NCI-H2081 (cell line): ENCODE results near the gene ZBTB20.

ENCODE experiments used
- DNase-seq, 2 experiments: peaks; one replicate each; lab custom pipeline; 2025; lab: John Stamatoyannopoulos, UW

Gene ZBTB20

DNA sequence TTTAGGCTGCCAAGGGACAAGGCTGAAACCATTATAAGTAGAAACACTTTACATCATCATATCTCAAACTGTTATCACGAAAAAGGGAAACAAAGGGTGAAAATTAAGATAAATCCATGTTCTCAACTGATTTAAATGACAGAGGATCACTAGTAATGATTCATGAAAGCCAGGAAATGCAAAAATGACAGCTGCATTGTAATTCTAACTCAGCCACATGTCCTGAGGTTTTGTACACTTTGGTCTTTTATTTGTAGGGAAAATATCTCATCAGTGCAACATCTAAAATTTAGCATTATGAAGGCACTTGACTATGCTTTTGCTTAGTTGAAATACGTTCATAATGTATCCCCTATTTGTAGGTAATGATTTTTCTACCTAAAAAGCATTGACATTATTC lies 473.6 kb downstream of the ZBTB20 start:
- DNase-seq = no peak

DNA sequence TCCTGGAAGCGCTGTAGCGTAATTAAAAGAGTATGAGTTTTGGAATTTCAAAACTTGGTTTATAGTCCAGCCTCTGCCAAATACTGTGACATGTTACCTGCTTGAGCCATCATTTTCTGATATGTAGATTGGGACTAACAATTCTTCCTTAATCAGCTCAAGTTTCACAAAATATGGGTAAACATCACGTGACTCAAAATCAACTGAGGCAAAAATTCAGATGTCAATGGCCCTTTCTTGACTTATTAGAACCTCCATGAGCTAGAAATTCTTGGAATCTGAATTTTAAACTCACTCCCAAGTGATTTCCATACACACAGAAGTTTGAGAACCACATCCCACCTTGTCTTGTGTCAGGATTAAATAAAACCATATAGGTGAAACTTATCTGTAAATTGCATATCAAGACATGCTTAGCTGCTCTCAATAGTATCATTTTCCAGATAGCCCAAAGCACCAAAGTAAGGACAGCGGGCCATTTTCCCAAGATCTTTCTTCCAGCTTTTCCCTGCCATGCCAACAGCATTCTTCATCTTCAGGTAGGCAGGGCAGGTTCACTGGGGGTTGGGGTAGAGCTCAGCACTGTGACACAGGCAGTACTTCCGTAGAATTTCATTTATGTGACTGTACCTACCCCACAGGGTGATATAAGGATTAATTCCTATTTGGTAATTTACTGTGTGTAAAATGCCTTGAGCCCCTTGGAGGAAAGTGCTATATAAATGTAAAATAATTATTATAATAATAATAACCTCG lies 474.2 kb downstream of the ZBTB20 start:
- no peak for DNase-seq

DNA sequence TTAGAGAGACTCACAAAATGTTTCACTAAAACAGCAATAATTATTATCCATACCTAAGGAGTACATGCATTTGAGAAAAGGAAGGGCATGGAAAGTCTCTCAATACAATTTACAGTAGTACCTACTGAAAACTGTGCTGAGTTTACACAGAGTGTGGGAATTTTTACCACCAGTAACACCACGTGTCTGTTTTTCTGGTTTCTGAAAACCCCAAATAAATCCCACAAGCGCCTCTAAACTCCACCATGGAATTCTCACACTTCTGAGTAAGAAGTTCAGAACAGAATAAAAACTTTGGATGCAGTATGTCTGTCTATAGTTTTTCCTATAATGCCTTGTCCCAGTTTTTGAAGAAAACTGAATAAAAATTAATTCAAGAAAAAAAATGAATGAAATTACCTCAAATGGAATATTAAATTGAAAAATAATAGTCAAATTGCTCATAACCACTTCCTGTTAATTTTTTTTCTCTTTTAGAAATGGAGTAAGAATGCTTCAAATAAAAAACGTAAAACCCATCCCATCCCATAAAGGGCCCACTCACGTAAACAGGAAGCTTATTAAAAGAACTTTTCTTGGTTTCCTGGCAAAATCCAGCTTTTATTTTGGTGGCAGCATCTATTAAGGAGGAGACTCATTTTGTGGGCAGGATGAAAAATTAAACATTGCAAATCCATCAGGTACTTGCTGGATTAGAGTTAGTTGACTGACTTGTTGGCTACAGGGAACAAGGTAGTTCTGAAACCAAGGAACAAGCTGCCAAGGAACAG lies 475.2 kb downstream of the ZBTB20 start:
- DNase-seq = no peak

- no peak for DNase-seq
Measured at GRCh38 chr3:114669614-114670013, 477.5 kb downstream of the ZBTB20 start.

DNA sequence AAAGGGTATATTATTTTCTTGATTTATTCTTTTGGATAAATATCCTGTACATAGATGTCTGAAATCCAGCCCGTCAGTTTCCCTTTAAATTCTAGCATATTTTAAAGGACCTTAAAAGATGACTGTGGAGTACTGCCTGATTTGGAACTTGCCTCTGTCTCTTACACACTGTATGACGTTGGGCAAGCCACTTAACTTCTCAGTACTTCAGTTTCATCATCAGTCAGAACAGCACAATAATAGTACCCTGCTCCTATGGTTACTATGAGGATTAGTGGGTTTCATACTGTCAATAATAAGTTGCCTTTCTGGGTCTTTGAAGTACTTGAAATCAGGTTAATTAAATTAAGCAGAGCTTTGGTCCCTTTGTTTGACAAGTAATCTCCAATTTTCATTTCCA lies 479.0 kb downstream of the ZBTB20 start:
- DNase-seq = no peak

- DNase-seq = no peak
Measured at GRCh38 chr3:114666623-114667022, 480.5 kb downstream of the ZBTB20 start.

GRCh38 chr3:114664006-114664405 lies 483.1 kb downstream of the ZBTB20 start:
- no peak for DNase-seq

- no peak for DNase-seq
Measured at GRCh38 chr3:114660808-114661207, 486.3 kb downstream of the ZBTB20 start.

DNA sequence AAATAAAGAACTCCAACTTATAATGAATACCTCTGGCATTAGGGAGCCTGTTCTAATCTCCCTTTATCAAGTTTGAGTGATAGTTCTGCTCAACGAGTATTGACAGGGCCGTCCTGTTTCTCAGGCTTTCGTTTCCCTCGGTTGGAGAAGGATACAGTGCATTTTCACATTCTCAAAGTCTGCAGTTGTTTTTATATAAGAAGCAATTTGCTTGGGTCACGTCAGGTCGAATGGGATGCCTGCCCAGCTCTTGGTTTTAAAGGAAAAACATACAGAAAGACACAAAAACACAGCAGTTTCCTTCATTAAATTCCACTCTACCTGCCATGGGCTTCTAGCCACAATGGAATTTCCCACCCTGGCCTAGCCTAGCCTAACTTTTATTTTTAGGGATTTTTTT lies 487.0 kb downstream of the ZBTB20 start:
- no peak for DNase-seq

DNA sequence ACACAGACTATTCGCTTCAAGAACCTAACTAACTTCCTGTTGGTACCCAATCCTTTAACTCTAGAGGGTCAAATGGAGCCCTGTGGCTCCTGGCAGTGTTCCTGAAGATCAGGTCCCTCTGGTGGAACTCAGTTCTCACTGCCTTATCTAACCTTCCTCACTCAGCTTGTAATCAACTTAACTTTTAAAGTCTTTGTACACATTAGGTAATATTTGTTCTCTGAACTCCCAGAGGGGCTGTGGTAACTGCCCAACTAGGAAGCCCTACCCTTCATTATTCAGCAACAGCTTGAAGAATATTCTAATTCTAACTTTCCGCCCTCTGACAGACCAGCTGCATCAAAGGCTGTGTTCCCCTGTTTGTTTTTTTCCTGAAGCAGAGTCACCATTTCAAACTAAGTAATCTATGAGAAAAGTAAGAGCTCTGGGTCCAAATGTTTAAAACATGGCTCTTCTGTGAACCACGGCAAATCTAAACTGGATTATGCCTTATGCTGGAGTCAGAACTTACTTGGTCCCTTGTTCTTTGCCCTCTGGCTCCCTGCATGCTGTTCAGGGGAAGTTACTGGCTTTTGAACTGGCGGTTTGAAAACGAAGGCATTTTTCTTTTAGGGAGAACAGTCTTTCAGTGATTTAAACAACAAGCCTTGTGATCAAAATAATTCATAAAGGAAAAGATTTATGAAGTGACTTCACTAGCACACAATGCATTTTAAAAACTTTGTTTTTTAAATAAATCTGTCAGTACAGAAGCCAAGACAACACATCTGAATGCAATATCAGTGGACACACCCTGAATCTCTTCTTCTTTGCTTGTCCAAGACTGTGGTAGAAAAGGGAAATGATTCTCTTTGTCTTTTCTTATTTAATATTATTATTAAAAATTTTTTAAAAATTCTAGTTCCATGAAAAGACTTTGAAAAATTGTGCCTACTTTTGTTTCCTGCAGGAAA lies 487.7 kb downstream of the ZBTB20 start:
- DNase-seq = no peak

GRCh38 chr3:114651555-114651954 lies 495.5 kb downstream of the ZBTB20 start:
- no peak for DNase-seq

DNA sequence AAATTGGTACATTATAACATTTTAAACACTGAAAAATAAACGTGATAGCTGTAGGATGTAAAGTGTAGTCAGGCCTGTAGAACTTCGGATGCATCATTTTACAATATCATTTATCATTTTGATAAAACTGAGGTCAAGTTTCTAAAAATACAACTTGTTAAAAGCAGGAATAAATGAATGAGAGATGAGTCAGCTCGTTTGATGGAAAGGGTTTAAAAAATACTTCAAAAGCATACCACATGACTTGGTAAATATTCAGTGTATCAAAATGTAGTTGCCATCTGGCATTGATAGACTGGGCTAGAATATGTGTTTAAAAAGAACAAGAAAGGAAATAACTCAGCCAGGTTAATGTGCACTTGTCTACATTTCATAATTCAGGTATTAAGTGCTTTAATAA lies 496.3 kb downstream of the ZBTB20 start:
- DNase-seq = no peak

- DNase-seq = no peak
Measured at GRCh38 chr3:114649331-114649730, 497.8 kb downstream of the ZBTB20 start.

DNA sequence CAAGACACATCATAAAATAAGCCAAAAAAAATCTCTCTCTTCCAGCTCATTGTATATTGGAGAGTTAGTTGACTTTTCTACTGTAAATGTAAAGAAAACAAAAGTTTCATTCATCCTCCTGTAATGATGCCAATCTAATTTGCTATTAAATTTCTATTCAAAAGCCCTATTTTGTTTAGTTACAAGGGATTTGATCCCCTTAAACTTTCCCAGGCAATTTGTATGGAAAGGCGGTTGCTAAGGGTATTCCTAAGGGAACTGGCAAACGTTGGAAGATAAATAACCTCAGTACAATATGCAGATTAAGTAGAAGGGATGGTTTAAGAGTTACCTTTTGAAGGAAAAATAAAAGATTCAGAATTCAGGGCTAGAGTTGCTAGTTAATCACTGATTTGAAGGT lies 500.6 kb downstream of the ZBTB20 start:
- no peak for DNase-seq

DNA sequence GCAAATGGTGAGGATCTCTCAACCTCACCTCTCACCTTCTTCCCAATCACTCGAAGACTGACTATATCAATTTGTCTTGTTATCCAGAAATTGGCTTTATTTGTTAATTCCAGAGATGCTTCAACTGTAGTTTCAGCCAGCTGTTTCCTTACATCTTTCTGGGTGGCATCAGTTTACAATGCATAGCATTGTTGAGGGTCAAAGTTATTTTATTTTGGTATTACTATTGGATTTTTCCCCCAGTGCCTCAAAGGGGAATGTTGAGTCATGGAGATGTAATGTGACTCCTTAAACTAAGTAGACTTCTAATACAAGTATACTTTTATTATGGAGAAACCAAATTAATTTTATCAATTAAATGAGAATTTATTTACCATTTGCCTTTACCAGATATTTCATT lies 501.7 kb downstream of the ZBTB20 start:
- no peak for DNase-seq

DNA sequence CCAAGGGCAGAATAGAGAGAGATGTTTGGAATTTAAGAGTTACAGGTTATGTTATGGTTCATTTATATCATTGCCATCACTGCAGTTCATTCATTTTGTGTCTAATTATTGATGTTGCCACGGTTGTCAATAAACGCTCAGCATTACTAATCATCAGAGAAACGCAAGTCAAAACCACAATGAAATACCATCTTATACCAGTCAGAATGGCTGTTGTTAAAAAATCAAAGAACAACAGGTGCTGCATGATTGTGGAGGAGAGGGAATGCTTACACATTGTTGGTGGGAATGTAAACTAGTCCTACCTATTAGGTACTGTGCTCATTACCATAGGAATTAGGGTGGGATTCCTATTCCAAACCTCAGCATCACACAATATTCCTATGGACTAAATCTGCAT lies 502.7 kb downstream of the ZBTB20 start:
- DNase-seq = no peak

GRCh38 chr3:114642951-114643741 lies 503.9 kb downstream of the ZBTB20 start:
- DNase-seq = no peak

DNA sequence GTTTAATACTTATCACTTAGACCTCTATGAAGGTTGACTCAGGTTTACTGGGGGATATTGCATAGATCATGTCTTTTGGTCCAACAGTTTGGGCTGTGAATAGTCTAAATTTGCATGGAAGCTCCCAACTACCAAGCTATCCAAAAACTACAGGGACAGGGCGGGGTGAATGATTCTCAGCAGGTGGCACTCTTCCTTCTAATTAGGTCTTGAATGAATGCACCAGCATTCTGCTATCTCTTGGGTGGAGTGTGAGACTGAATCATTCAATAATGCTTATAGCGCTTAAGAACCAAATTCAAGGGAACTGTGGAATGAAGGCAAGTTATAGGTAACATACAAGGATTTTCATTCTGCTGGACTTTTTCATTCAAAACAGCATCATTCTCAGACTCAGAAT lies 507.0 kb downstream of the ZBTB20 start:
- DNase-seq = no peak

DNA sequence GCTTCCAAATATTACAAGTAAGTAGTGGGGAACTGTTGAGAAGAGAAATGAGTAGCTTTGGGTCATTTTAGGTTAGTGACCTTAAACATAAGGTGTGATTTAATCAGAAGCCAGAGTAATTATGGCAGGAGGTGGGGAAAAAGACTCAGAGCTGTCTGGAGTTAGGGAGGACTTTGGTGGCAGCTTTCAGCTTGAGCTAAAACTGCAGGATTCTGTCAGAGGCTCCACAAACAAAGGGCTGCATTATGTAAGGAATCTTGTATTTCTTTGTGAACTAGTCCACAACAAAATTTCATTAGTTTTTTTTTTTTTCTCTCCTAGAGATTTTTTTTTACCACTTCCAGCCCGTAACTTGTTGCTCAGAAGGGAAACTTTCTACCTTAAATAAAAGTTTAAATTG lies 507.9 kb downstream of the ZBTB20 start:
- no peak for DNase-seq

DNA sequence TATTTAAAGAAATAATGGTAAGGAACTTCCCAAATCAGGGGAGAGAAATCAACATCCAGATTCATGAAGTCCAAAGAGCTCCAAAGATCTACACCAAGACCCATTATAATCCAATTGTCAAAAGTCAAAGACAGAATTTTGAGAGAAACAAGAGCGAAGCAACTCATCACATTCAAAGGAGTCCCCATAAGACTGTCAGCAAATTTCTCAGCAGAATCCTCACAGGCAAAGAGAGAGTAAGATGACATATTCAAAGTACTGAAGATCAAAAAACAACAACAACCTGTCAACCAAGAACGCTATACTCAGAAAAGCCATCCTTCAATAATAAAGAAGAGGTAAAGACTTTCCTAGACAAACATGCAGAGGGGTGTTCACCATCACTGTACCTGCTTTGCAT lies 511.2 kb downstream of the ZBTB20 start:
- DNase-seq = no peak

- DNase-seq = no peak
Measured at GRCh38 chr3:114634635-114635034, 512.5 kb downstream of the ZBTB20 start.
